ENCODE results near the gene HYDIN.
"Not testable (repeated sequence)": the region's sequence is repeated elsewhere in the genome, so short reads cannot be mapped to it uniquely, and the experiment has no call there.

Gene HYDIN

GRCh38 chr16:71105881-71106280, 124.6 kb downstream of the HYDIN start:
- not testable (repeated sequence) for DNase-seq (ENCODE audit: low spot score)

GRCh38 chr16:71083573-71083972, 146.9 kb downstream of the HYDIN start:
- not testable (repeated sequence) for DNase-seq (ENCODE audit: low spot score)

GRCh38 chr16:71080777-71081176, 149.7 kb downstream of the HYDIN start:
- not testable (repeated sequence) for DNase-seq (ENCODE audit: low spot score)

- not testable (repeated sequence) for DNase-seq (ENCODE audit: low spot score)
These were observed 150.3 kb downstream of the HYDIN start for GRCh38 chr16:71080262-71080661.

- not testable (repeated sequence) for DNase-seq (ENCODE audit: low spot score)
These were observed 159.9 kb downstream of the HYDIN start for GRCh38 chr16:71070651-71071050.

- DNase-seq (ENCODE audit: low spot score): not testable (repeated sequence)
These were observed 160.7 kb downstream of the HYDIN start for GRCh38 chr16:71069842-71070241.

- DNase-seq (ENCODE audit: low spot score): not testable (repeated sequence)
These were observed 176.5 kb downstream of the HYDIN start for GRCh38 chr16:71053897-71054609.

- DNase-seq (ENCODE audit: low spot score): not testable (repeated sequence)
These were observed 180.2 kb downstream of the HYDIN start for GRCh38 chr16:71050307-71050706.

GRCh38 chr16:71039368-71040111, 191.0 kb downstream of the HYDIN start:
- not testable (repeated sequence) for DNase-seq (ENCODE audit: low spot score)

GRCh38 chr16:71038421-71038820, 192.1 kb downstream of the HYDIN start:
- not testable (repeated sequence) for DNase-seq (ENCODE audit: low spot score)

- DNase-seq (ENCODE audit: low spot score): not testable (repeated sequence)
These were observed 192.5 kb downstream of the HYDIN start for GRCh38 chr16:71037987-71038386.

GRCh38 chr16:71028032-71028727, 202.3 kb downstream of the HYDIN start:
- DNase-seq (ENCODE audit: low spot score): not testable (repeated sequence)

- not testable (repeated sequence) for DNase-seq (ENCODE audit: low spot score)
These were observed 203.0 kb downstream of the HYDIN start for GRCh38 chr16:71027511-71027910.

GRCh38 chr16:71023851-71024439, 206.6 kb downstream of the HYDIN start:
- DNase-seq (ENCODE audit: low spot score): not testable (repeated sequence)

- DNase-seq (ENCODE audit: low spot score): not testable (repeated sequence)
These were observed 208.5 kb downstream of the HYDIN start for GRCh38 chr16:71021961-71022537.

GRCh38 chr16:71019067-71019682, 211.3 kb downstream of the HYDIN start:
- DNase-seq (ENCODE audit: low spot score): not testable (repeated sequence)

- not testable (repeated sequence) for DNase-seq (ENCODE audit: low spot score)
These were observed 215.1 kb downstream of the HYDIN start for GRCh38 chr16:71015419-71015818.

- DNase-seq (ENCODE audit: low spot score): not testable (repeated sequence)
These were observed 220.9 kb downstream of the HYDIN start for GRCh38 chr16:71009440-71010223.

GRCh38 chr16:71006516-71006915, 224.0 kb downstream of the HYDIN start:
- DNase-seq (ENCODE audit: low spot score): not testable (repeated sequence)

- not testable (repeated sequence) for DNase-seq (ENCODE audit: low spot score)
These were observed 230.8 kb downstream of the HYDIN start for GRCh38 chr16:70999735-71000134.
